Stimulated activated CD4-positive, alpha-beta T cell treated with anti-CD3 and anti-CD28 coated beads, Interleukin-1b, Interleukin-23, amount 100 ng/mL, for 24 hours (primary cell): ENCODE results near the gene EXD3.
"Not testable (repeated sequence)": the region's sequence is repeated elsewhere in the genome, so short reads cannot be mapped to it uniquely, and the experiment has no call there.

Experiments used
- DNase-seq, 4 experiments: peaks; one replicate each; pipeline ENCODE4 v3.0.0-alpha.2; 2020; ENCODE audit warnings: low read depth in 4 of 4, low spot score in 1 of 4

The EXD3 gene

GRCh38 chr9:137262173-137262908 lies 160.6 kb downstream of the EXD3 start:
- not testable (repeated sequence) for DNase-seq
